Measurements from ENCODE around the gene CTXND1. TPM values are rescaled to one million over a fixed set of nuclear protein-coding genes. Genes with fewer than 3 reads are reported as not detected.
"Not testable (repeated sequence)": the region's sequence is repeated elsewhere in the genome, so short reads cannot be mapped to it uniquely, and the experiment has no call there.

CTXND1 gene
- total RNA-seq, result not detected

GRCh38 chr15:80252121-80252518 is at the start of gene CTXND1:
Gene CTXND1 (minus strand): TSS chr15:80252213. CDS start chr15:80201949, 50,264 bp downstream.
- Mint-ChIP-seq H3K4me1 (ENCODE audit: low read depth in 2 of 2) (peaks cover 0 to 3% of the 10 kb centered on the region in 2 donors), H3K27ac (no peak within 1 kb of the TSS), H3K4me3 (peak within 1 kb of the TSS; percentile 54), H3K36me3 (no peaks in the 10 kb centered on the region), H3K9me3 (no peaks in the 10 kb centered on the region), H3K27me3 (peaks cover 42 to 56% of the 10 kb centered on the region in 2 donors)
- DNase-seq (ENCODE audit: low spot score), result no peak
- ATAC-seq, result peak in 1 of 2 donors; percentile 31

- Mint-ChIP-seq H3K36me3 (no peaks in the 10 kb centered on the region), H3K27ac (no peak overlapping the region), H3K9me3 (no peaks in the 10 kb centered on the region), H3K27me3 (peaks cover 29 to 33% of the 10 kb centered on the region in 2 donors), H3K4me3 (no peak overlapping the region), H3K4me1 (ENCODE audit: low read depth in 2 of 2) (no peaks in the 10 kb centered on the region)
- ATAC-seq (no peak), DNase-seq (ENCODE audit: low spot score) (no peak)
Observed at GRCh38 chr15:80301472-80301871, 49.5 kb upstream of the CTXND1 start.

GRCh38 chr15:80295777-80296176 is 43.8 kb upstream of the CTXND1 start:
- DNase-seq (ENCODE audit: low spot score); H3K4me3 Mint-ChIP-seq; H3K27ac Mint-ChIP-seq; H3K9me3 Mint-ChIP-seq; H3K4me1 Mint-ChIP-seq (ENCODE audit: low read depth in 2 of 2); ATAC-seq; H3K36me3 Mint-ChIP-seq: not testable (repeated sequence)
- peaks cover 23 to 26% of the 10 kb centered on the region in 2 donors for H3K27me3 Mint-ChIP-seq

- Mint-ChIP-seq H3K4me3 (no peak overlapping the region), H3K9me3 (no peaks in the 10 kb centered on the region), H3K4me1 (ENCODE audit: low read depth in 2 of 2) (peaks cover 0 to 4% of the 10 kb centered on the region in 2 donors), H3K36me3 (no peaks in the 10 kb centered on the region), H3K27ac (no peak overlapping the region), H3K27me3 (peaks cover 21 to 39% of the 10 kb centered on the region in 2 donors)
- no peak for ATAC-seq
- DNase-seq (ENCODE audit: low spot score), result no peak
Observed at GRCh38 chr15:80292079-80292478, 40.1 kb upstream of the CTXND1 start.

GRCh38 chr15:80290891-80291290 is 38.9 kb upstream of the CTXND1 start:
- H3K4me3 Mint-ChIP-seq; H3K36me3 Mint-ChIP-seq; H3K4me1 Mint-ChIP-seq (ENCODE audit: low read depth in 2 of 2); H3K27ac Mint-ChIP-seq; H3K9me3 Mint-ChIP-seq; DNase-seq (ENCODE audit: low spot score); ATAC-seq: not testable (repeated sequence)
- peaks cover 28 to 43% of the 10 kb centered on the region in 2 donors for H3K27me3 Mint-ChIP-seq

- no peaks in the 10 kb centered on the region for H3K9me3 Mint-ChIP-seq
- H3K36me3 Mint-ChIP-seq, result no peaks in the 10 kb centered on the region
- H3K27ac Mint-ChIP-seq, result no peak overlapping the region
- H3K4me1 Mint-ChIP-seq (ENCODE audit: low read depth in 2 of 2), result peaks cover 0 to 4% of the 10 kb centered on the region in 2 donors
- ATAC-seq (no peak), DNase-seq (ENCODE audit: low spot score) (no peak)
- H3K27me3 Mint-ChIP-seq, result peaks cover 29 to 43% of the 10 kb centered on the region in 2 donors
- no peak overlapping the region for H3K4me3 Mint-ChIP-seq
Observed at GRCh38 chr15:80289528-80290495, 37.8 kb upstream of the CTXND1 start.

- no peak overlapping the region for H3K4me3 Mint-ChIP-seq
- DNase-seq (ENCODE audit: low spot score) (no peak), ATAC-seq (no peak)
- H3K27me3 Mint-ChIP-seq, result peaks cover 30 to 44% of the 10 kb centered on the region in 2 donors
- no peaks in the 10 kb centered on the region for H3K9me3 Mint-ChIP-seq
- no peak overlapping the region for H3K27ac Mint-ChIP-seq
- no peaks in the 10 kb centered on the region for H3K36me3 Mint-ChIP-seq
- H3K4me1 Mint-ChIP-seq (ENCODE audit: low read depth in 2 of 2), result peaks cover 0 to 4% of the 10 kb centered on the region in 2 donors
Observed at GRCh38 chr15:80288131-80288530, 36.1 kb upstream of the CTXND1 start.

GRCh38 chr15:80286055-80286454 is 34.0 kb upstream of the CTXND1 start:
- ATAC-seq (no peak), DNase-seq (ENCODE audit: low spot score) (no peak)
- H3K4me1 Mint-ChIP-seq (ENCODE audit: low read depth in 2 of 2), result peaks cover 0 to 4% of the 10 kb centered on the region in 2 donors
- no peak overlapping the region for H3K27ac Mint-ChIP-seq
- no peak overlapping the region for H3K4me3 Mint-ChIP-seq
- H3K27me3 Mint-ChIP-seq, result peaks cover 26 to 50% of the 10 kb centered on the region in 2 donors
- H3K36me3 Mint-ChIP-seq, result no peaks in the 10 kb centered on the region
- no peaks in the 10 kb centered on the region for H3K9me3 Mint-ChIP-seq

GRCh38 chr15:80285379-80285778 is 33.4 kb upstream of the CTXND1 start:
- Mint-ChIP-seq H3K4me1 (ENCODE audit: low read depth in 2 of 2) (peaks cover 0 to 4% of the 10 kb centered on the region in 2 donors), H3K4me3 (no peak overlapping the region), H3K27ac (no peak overlapping the region)

GRCh38 chr15:80283531-80283930 is 31.5 kb upstream of the CTXND1 start:
- Mint-ChIP-seq H3K36me3 (no peaks in the 10 kb centered on the region), H3K4me1 (ENCODE audit: low read depth in 2 of 2) (no peaks in the 10 kb centered on the region), H3K4me3 (no peak overlapping the region), H3K9me3 (no peaks in the 10 kb centered on the region), H3K27ac (no peak overlapping the region), H3K27me3 (peaks cover 20 to 38% of the 10 kb centered on the region in 2 donors)
- ATAC-seq (no peak), DNase-seq (ENCODE audit: low spot score) (no peak)

More at GRCh38 chr15:80285379-80285778, 33.4 kb upstream of the CTXND1 start:
- H3K27me3 Mint-ChIP-seq, result peaks cover 28 to 53% of the 10 kb centered on the region in 2 donors
- DNase-seq (ENCODE audit: low spot score) (no peak), ATAC-seq (no peak)
- H3K9me3 Mint-ChIP-seq, result no peaks in the 10 kb centered on the region
- no peaks in the 10 kb centered on the region for H3K36me3 Mint-ChIP-seq

GRCh38 chr15:80277147-80277546 is 25.1 kb upstream of the CTXND1 start:
- peaks cover 7 to 17% of the 10 kb centered on the region in 2 donors for H3K27me3 Mint-ChIP-seq
- H3K27ac Mint-ChIP-seq, result no peak overlapping the region
- DNase-seq (ENCODE audit: low spot score), result no peak

GRCh38 chr15:80275961-80276360 is 23.9 kb upstream of the CTXND1 start:
- H3K27me3 Mint-ChIP-seq, result peaks cover 13 to 22% of the 10 kb centered on the region in 2 donors
- no peak overlapping the region for H3K4me3 Mint-ChIP-seq
- no peak for DNase-seq (ENCODE audit: low spot score)
- no peaks in the 10 kb centered on the region for H3K4me1 Mint-ChIP-seq (ENCODE audit: low read depth in 2 of 2)
- ATAC-seq, result no peak
- no peaks in the 10 kb centered on the region for H3K9me3 Mint-ChIP-seq
- no peaks in the 10 kb centered on the region for H3K36me3 Mint-ChIP-seq
- H3K27ac Mint-ChIP-seq, result no peak overlapping the region

More at GRCh38 chr15:80277147-80277546, 25.1 kb upstream of the CTXND1 start:
- H3K4me1 Mint-ChIP-seq (ENCODE audit: low read depth in 2 of 2), result no peaks in the 10 kb centered on the region
- ATAC-seq, result no peak
- H3K9me3 Mint-ChIP-seq, result no peaks in the 10 kb centered on the region
- H3K36me3 Mint-ChIP-seq, result no peaks in the 10 kb centered on the region
- H3K4me3 Mint-ChIP-seq, result no peak overlapping the region

GRCh38 chr15:80274996-80275395 is 23.0 kb upstream of the CTXND1 start:
- Mint-ChIP-seq H3K27me3 (peaks cover 11 to 20% of the 10 kb centered on the region in 2 donors), H3K9me3 (no peaks in the 10 kb centered on the region), H3K36me3 (no peaks in the 10 kb centered on the region), H3K27ac (no peak overlapping the region), H3K4me1 (ENCODE audit: low read depth in 2 of 2) (no peaks in the 10 kb centered on the region), H3K4me3 (no peak overlapping the region)
- DNase-seq (ENCODE audit: low spot score) (no peak), ATAC-seq (no peak)

- ATAC-seq, result no peak
- no peak for DNase-seq (ENCODE audit: low spot score)
- no peaks in the 10 kb centered on the region for H3K36me3 Mint-ChIP-seq
- H3K9me3 Mint-ChIP-seq, result no peaks in the 10 kb centered on the region
- no peak overlapping the region for H3K27ac Mint-ChIP-seq
- peaks cover 11 to 24% of the 10 kb centered on the region in 2 donors for H3K27me3 Mint-ChIP-seq
- no peak overlapping the region for H3K4me3 Mint-ChIP-seq
- no peaks in the 10 kb centered on the region for H3K4me1 Mint-ChIP-seq (ENCODE audit: low read depth in 2 of 2)
Observed at GRCh38 chr15:80274554-80274953, 22.5 kb upstream of the CTXND1 start.
